ACC112 (cell line): Measurements from ENCODE around the gene PRKCZ.
A peak's percentile ranks its signal among the peaks of the same experiment; 100 is the strongest.

Experiments
- H2AFZ ChIP-seq: fragments of 200-600 bp; sonication (generic); one replicate; pipeline ENCODE4 v1.6.0; 2017; ENCODE audit warnings: antibody characterized with exemption, low read length; ENCODE audit not compliant: unreplicated experiment
- H3K27ac ChIP-seq: fragments of 200-600 bp; sonication (generic); 2 replicates; pipeline ENCODE4 v1.5.1; 2014; ENCODE audit warnings: low read depth, mild to moderate bottlenecking, antibody characterized with exemption, low read length, moderate library complexity
- H3K27me3 ChIP-seq: fragments of 200-600 bp; sonication (generic); 2 replicates; pipeline ENCODE4 v1.6.1; 2014; ENCODE audit warnings: mild to moderate bottlenecking, antibody characterized with exemption, low read length, moderate library complexity, mixed read lengths; ENCODE audit not compliant: insufficient read depth
- H3K36me3 ChIP-seq: fragments of 200-600 bp; sonication (generic); 2 replicates; pipeline ENCODE4 v1.6.1; 2016; ENCODE audit warnings: mild to moderate bottlenecking, antibody characterized with exemption, low read length, moderate library complexity, mixed read lengths; ENCODE audit not compliant: insufficient read depth
- H3K4me1 ChIP-seq: fragments of 200-600 bp; sonication (generic); one replicate; pipeline ENCODE4 v1.6.1; 2016; ENCODE audit warnings: low read length, mixed read lengths; ENCODE audit not compliant: insufficient read depth, unreplicated experiment, control insufficient read depth
- H3K4me3 ChIP-seq: fragments of 200-600 bp; sonication (generic); 2 replicates; pipeline ENCODE4 v1.5.1; 2014; ENCODE audit warnings: mild to moderate bottlenecking, low read depth, low read length
- H3K79me2 ChIP-seq: fragments of 200-600 bp; sonication (generic); one replicate; pipeline ENCODE4 v1.6.0; 2016; ENCODE audit warnings: low read length; ENCODE audit not compliant: control insufficient read depth, unreplicated experiment, insufficient read depth

Gene PRKCZ

DNA sequence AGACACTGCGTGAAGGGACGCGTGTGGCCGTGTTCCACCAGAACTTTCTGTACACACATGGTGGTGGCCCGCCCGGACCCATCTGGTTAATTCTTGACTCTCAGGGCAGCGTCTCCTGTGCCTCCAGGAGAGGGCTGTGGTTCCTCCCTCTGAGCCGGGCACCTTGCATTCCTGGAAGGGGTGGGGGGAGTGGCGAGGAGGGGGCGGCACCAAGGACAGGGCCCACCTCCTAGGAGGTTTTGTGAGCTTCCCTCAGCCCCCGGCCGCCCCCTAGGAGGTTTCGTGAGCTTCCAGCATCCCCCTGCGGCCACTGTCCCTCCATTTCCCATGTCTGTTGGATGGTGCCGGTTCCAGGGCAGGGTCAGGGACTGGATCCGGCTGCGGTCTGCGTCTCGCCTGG, 115.4 kb downstream of the PRKCZ start:
- H3K27ac ChIP-seq: no peak overlapping the region
- no peak overlapping the region for H2AFZ ChIP-seq
- H3K27me3 ChIP-seq: no peaks in the 10 kb centered on the region
- no peak overlapping the region for H3K4me3 ChIP-seq
- no peaks in the 10 kb centered on the region for H3K4me1 ChIP-seq
- no peaks in the 10 kb centered on the region for H3K36me3 ChIP-seq
- no peaks in the 10 kb centered on the region for H3K79me2 ChIP-seq

DNA sequence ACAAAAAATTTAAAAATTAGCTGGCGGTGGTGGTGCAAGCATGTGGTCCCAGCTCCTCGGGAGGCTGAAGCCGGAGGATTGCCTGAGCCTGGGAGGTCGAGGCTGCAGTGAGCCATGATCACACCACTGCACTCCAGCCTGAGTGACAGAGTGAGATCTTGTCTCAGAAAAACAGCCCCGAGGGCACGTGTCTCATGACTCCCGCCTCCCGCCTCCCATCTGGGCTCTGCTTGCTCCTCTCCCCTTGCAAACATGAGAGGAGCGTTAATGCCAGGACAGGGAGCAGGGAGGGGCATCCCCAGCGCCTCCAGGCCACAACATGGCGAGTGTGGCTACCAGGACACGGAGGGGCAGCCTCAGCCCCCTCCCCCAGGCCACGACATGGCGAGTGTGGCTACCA, 116.0 kb downstream of the PRKCZ start:
- Histone ChIP-seq H3K36me3 (no peaks in the 10 kb centered on the region), H2AFZ (no peak overlapping the region), H3K27me3 (no peaks in the 10 kb centered on the region), H3K79me2 (no peaks in the 10 kb centered on the region), H3K4me3 (no peak overlapping the region), H3K27ac (no peak overlapping the region), H3K4me1 (no peaks in the 10 kb centered on the region)

DNA sequence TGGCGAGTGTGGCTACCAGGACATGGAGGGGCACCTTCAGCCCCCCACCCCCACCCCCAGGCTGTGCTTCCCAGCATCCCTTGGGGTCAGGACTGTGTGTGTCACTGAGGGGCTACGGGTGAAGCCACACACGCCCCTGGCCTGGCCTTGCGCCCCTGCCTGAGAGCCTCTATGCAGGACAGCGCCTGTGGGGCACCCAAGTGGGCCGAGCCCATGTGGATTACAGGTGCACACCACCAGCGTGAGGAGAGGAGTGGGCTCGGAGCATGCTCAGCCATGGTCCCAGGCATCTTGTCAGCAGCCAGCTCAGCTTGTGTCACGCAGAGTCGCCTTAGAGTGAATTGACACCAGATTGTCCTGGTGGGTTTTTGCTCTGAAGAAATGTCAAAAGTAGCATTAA, 116.5 kb downstream of the PRKCZ start:
- H2AFZ ChIP-seq: no peak overlapping the region
- no peaks in the 10 kb centered on the region for H3K79me2 ChIP-seq
- no peaks in the 10 kb centered on the region for H3K36me3 ChIP-seq
- H3K4me3 ChIP-seq: no peak overlapping the region
- no peak overlapping the region for H3K27ac ChIP-seq
- H3K4me1 ChIP-seq: no peaks in the 10 kb centered on the region
- H3K27me3 ChIP-seq: no peaks in the 10 kb centered on the region

DNA sequence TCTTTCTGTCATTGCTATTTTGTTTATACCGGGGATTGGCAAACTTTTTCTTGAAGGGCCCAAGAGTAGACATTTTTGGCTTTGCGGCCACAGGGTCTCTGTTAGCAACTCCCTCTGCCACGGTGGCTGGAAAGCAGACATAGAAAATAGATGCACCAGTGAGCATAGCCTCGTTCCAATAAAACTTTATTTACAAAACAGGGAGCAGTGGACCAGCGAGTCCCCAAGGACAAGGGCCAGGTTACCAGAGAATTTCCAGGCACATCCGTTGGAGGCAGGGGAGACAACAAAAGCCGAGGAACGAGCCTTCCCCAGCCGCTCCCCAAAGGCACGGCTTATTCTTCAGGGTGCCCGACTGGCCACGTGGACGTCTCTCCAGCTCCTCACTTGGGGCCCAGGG, 117.9 kb downstream of the PRKCZ start:
- Histone ChIP-seq H3K4me1 (no peaks in the 10 kb centered on the region), H3K27ac (no peak overlapping the region), H2AFZ (no peak overlapping the region), H3K27me3 (no peaks in the 10 kb centered on the region), H3K36me3 (no peaks in the 10 kb centered on the region), H3K4me3 (no peak overlapping the region), H3K79me2 (no peaks in the 10 kb centered on the region)

DNA sequence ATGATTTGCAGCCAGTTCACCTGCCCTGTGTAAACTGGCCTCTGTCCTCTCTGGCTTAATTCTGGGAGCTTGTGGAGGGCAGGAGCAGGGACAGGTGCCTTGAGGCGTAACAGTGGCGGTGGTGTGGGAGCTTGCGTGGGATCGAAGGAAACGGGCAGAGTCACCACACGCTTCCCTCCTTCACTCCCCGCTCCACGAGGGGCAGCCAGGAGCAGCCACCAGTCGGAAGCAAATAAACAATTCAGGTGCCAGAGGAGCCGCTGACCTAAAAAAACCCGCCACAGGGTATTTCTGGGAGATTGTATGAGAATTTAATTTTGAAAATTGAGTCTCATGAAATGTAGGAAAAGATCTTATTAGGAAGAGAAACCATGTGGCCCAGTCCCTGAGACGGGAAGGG, 118.3 kb downstream of the PRKCZ start:
- H3K4me3 ChIP-seq: no peak overlapping the region
- H3K79me2 ChIP-seq: no peaks in the 10 kb centered on the region
- H3K4me1 ChIP-seq: no peaks in the 10 kb centered on the region
- no peaks in the 10 kb centered on the region for H3K36me3 ChIP-seq
- H3K27ac ChIP-seq: no peak overlapping the region
- H2AFZ ChIP-seq: no peak overlapping the region
- H3K27me3 ChIP-seq: no peaks in the 10 kb centered on the region

DNA sequence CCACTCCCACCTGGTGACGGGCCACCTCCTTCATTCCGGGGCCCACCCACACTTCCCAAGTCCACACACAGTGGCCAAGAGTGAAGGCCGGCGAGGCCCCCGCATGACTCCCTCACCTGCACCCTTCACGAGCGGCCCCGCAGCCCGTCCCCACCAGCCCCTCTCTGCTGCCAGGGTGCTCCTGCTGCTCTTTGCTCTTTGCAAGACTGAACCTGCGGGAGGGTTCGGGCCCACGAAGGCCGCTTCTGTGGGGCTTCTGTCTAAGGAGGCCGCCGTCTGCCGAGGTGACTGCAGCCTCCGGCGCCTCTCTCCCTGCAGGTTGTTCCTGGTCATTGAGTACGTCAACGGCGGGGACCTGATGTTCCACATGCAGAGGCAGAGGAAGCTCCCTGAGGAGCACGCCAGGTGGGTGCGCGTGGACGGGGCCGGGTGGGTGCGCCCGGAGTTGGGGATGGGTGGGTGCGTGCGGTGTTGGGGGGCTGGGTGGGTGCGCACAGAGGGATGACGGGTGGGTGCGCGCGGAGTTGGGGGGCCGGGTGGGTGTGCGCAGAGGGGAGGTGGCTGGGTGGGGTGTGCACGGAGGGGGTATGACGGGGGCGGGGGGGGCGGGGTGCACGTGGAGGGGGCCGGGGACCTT, 119.1 kb downstream of the PRKCZ start:
- Histone ChIP-seq H3K4me1 (no peaks in the 10 kb centered on the region), H2AFZ (no peak overlapping the region), H3K36me3 (no peaks in the 10 kb centered on the region), H3K27ac (no peak overlapping the region), H3K79me2 (no peaks in the 10 kb centered on the region), H3K27me3 (no peaks in the 10 kb centered on the region), H3K4me3 (no peak overlapping the region)

DNA sequence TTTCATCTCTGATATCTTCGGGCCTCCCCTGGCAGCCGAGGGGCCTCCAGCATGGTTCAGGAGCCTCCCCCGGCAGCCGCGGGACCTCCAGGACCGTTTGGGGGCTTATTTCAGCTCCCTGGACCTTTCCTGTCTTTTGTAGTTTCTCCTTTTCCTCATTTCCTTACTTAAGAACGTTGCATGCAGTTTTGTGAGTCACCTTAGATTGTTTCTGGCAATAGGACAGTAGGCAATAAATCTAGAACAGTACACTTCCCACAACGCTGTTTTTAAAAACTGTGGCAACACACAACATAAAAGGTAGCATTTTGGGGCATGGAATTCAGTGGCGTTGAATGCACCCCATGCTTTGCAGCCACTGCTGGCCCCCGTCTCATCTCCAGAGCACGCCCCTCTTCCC, 120.0 kb downstream of the PRKCZ start:
- Histone ChIP-seq H3K27me3 (no peaks in the 10 kb centered on the region), H3K36me3 (no peaks in the 10 kb centered on the region), H3K27ac (no peak overlapping the region), H3K4me3 (no peak overlapping the region), H3K79me2 (no peaks in the 10 kb centered on the region), H2AFZ (no peak overlapping the region), H3K4me1 (no peaks in the 10 kb centered on the region)

DNA sequence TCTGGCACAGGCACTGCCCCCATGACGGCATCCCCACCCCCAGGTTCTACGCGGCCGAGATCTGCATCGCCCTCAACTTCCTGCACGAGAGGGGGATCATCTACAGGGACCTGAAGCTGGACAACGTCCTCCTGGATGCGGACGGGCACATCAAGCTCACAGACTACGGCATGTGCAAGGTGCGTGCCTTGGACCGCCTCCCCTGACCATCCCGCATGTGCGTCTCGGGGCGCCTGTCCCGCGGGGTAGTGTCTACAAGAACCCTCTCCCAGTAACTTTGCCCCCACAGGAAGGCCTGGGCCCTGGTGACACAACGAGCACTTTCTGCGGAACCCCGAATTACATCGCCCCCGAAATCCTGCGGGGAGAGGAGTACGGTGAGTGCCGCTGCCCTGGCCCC, 121.8 kb downstream of the PRKCZ start:
- no peaks in the 10 kb centered on the region for H3K36me3 ChIP-seq
- H2AFZ ChIP-seq: no peak overlapping the region
- H3K4me3 ChIP-seq: no peak overlapping the region

DNA sequence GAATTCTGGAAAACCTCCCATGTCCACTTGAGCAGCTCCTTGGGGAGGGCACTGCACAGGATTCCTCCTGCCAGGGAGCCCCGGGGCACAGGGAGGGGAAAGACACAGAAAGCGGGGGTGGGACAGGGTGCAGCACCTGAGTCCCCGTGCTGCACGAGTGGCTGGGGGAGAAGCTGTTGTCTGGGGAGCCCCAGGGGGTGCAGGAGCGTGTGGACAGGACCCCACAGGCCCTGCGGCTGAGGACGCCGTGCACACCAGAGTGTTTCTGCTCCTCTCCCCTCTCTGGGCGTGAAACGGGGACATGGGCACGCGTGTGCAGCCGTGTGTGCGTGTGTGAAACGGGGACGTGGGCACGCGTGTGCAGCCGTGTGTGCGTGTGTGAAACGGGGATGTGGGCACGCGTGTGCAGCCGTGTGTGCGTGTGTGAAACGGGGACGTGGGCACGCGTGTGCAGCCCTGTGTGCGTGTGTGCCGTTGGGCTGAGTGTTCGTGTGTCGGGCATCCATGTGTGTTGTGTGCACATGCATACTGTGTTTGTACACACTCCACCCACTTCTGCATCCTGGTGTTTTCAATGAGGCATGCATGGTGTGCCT, 122.4 kb downstream of the PRKCZ start:
- no peaks in the 10 kb centered on the region for H3K27me3 ChIP-seq
- H2AFZ ChIP-seq: no peak overlapping the region
- H3K27ac ChIP-seq: no peak overlapping the region
- H3K36me3 ChIP-seq: no peaks in the 10 kb centered on the region
- no peaks in the 10 kb centered on the region for H3K4me1 ChIP-seq
- H3K4me3 ChIP-seq: no peak overlapping the region
- H3K79me2 ChIP-seq: no peaks in the 10 kb centered on the region

More for the DNA sequence above, 121.8 kb downstream of the PRKCZ start:
- Histone ChIP-seq H3K79me2 (no peaks in the 10 kb centered on the region), H3K27ac (no peak overlapping the region), H3K27me3 (no peaks in the 10 kb centered on the region), H3K4me1 (no peaks in the 10 kb centered on the region)

DNA sequence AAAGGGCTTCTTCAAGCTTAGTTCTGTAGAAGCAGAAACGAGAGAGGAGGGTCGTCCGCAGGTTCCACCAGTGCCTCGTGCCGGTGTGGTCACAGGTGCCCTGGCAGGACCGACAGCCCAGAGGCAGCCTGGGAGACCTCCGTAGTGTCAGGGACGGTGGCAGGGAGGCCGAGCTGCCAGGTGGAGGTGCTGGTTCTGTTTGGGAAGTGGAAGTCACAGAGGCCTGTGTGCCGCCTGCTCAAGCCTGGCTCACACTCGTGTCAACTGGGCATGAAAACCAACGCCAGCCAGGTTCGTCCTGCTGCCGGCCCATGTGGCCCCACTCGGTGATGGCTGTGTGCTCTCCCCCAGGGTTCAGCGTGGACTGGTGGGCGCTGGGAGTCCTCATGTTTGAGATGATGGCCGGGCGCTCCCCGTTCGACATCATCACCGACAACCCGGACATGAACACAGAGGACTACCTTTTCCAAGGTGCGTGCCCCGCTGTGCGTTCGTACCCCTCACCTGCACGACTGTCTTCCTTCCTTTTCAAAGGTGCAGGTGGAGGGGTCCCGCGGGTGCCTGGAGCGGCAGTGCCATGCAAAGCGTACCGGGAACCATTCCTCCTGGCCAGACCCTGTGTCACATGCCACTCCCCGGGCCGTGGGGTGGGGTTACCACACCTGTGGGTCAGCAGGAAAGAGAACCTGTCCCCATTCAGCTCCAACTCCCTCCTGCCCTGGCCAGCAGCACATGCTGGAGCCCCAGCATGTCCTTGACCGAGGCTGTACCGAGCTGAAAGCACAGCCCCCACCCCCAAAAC, 123.5 kb downstream of the PRKCZ start:
- H2AFZ ChIP-seq: no peak overlapping the region
- H3K27ac ChIP-seq: no peak overlapping the region
- H3K79me2 ChIP-seq: no peaks in the 10 kb centered on the region
- H3K4me1 ChIP-seq: no peaks in the 10 kb centered on the region
- no peaks in the 10 kb centered on the region for H3K27me3 ChIP-seq
- H3K36me3 ChIP-seq: no peaks in the 10 kb centered on the region
- H3K4me3 ChIP-seq: peak overlapping the region; percentile 74
